ENCODE measurements around the gene G6PC3.

DNA sequence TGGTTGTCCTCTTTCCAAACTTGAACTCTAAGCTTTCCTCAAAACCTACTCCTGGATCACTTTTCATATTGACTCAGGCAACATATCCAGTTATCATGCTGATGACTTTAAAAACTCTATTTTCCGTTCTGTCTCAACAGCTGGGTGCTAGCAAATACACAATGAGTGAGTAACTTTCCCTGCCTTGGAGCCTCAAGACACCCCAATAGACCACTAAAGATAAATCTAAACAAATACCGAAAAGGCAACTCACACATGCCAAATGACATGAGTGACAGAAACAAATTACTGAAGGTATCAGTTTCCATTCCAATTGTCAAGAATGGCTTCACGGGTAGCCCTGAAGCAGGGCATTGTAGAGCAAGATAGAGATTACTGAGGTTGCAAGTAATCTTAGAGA lies 40.1 kb upstream of the G6PC3 start:
- TF ChIP-seq GATA2 (IDR thresholded peaks at IDR 0.05; ENCODE audit: low read depth, low read length) = no peak
- TF ChIP-seq GATA3 (IDR thresholded peaks at IDR 0.05; ENCODE audit: low read depth, low read length) = no peak

Data from SH-SY5Y (cell line).